Activated CD8-positive, alpha-beta T cell treated with anti-CD3 and anti-CD28 coated beads for 36 hours (primary cell): Measurements from ENCODE around the gene BRINP2. TPM values are rescaled to one million over a fixed set of nuclear protein-coding genes. Genes with fewer than 3 reads are reported as not detected.

Experiments used
- ATAC-seq: fragments of 200-7000 bp; cut with Tn5 transposase; one replicate; pipeline ENCODE4 v1.10.0; 2021; ENCODE audit warnings: mild to moderate bottlenecking, moderate library complexity
- CTCF ChIA-PET: fragments of 350-600 bp; sonication (Branson Sonifier 250); formaldehyde crosslinking; loops from one replicate; lab custom pipeline; 2021; ENCODE audit warnings: antibody characterized with exemption; lab: Charles Lee
- POLR2A ChIA-PET: fragments of 350-600 bp; sonication (Branson Sonifier 250); formaldehyde crosslinking; loops from one replicate; lab custom pipeline; 2021; ENCODE audit warnings: antibody characterized with exemption; lab: Charles Lee
- DNase-seq: peaks from one replicate; pipeline ENCODE4 v3.0.0-alpha.2; 2020
- H3K27ac Mint-ChIP-seq: one replicate; pipeline ENCODE4 v1.8.0; 2021; ENCODE audit warnings: mild to moderate bottlenecking, mixed read lengths
- H3K27me3 Mint-ChIP-seq: one replicate; pipeline ENCODE4 v1.8.0; 2021; ENCODE audit warnings: mixed read lengths
- H3K36me3 Mint-ChIP-seq: one replicate; pipeline ENCODE4 v1.8.0; 2021; ENCODE audit warnings: low read depth, mixed read lengths
- H3K4me1 Mint-ChIP-seq: one replicate; pipeline ENCODE4 v1.8.0; 2021; ENCODE audit warnings: low read depth, mixed read lengths
- H3K4me3 Mint-ChIP-seq: one replicate; pipeline ENCODE4 v1.8.0; 2021; ENCODE audit warnings: mild to moderate bottlenecking, moderate library complexity, mixed read lengths
- H3K9me3 Mint-ChIP-seq: one replicate; pipeline ENCODE4 v1.8.0; 2021; ENCODE audit warnings: mixed read lengths
- intact Hi-C: fragments of 100-400 bp; cut with micrococcal nuclease; formaldehyde crosslinking; loops from one replicate; pipeline ENCODE4 v1.10.0; 2022
- total RNA-seq, 2 experiments: library from RNA; stranded (reverse); gene quantifications; one replicate each; pipeline ENCODE4 v1.2.3, GENCODE V29; 2021
- TF ChIP-seq, protein P1 (sequence below): fragments of 200-600 bp; IDR thresholded peaks from one replicate; pipeline ENCODE4 v1.8.0; 2022; ENCODE audit warnings: antibody characterized with exemption, mild to moderate bottlenecking

The BRINP2 gene
- total RNA-seq, 2 experiments from 2014 or later, result not detected

DNA sequence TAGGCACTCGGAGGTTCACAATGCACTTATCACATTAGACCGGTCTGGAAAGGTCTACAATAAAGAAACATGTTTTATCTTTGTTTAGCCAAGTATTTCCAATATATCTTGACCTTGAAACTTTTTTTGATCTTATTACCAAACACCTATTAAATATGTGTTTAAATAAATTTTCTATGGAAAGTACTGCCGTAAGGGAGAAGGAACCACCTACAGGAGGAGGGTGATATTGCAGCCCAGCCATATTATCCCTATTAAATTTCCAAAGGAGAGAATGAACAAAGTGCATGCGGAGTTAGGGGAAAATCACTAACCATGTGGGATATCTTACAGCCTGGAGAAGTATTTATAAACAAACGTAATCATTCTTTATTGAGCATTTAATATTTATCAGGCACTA lies 14.5 kb downstream of the BRINP2 start:
- Mint-ChIP-seq H3K27me3 (peaks cover 19% of the 10 kb centered on the region), H3K36me3 (no peaks in the 10 kb centered on the region), H3K27ac (no peak overlapping the region), H3K4me3 (no peak overlapping the region), H3K9me3 (no peaks in the 10 kb centered on the region), H3K4me1 (peaks cover 7% of the 10 kb centered on the region)
- POLR2A ChIA-PET, result no interaction called here
- TF ChIP-seq, protein P1, sequence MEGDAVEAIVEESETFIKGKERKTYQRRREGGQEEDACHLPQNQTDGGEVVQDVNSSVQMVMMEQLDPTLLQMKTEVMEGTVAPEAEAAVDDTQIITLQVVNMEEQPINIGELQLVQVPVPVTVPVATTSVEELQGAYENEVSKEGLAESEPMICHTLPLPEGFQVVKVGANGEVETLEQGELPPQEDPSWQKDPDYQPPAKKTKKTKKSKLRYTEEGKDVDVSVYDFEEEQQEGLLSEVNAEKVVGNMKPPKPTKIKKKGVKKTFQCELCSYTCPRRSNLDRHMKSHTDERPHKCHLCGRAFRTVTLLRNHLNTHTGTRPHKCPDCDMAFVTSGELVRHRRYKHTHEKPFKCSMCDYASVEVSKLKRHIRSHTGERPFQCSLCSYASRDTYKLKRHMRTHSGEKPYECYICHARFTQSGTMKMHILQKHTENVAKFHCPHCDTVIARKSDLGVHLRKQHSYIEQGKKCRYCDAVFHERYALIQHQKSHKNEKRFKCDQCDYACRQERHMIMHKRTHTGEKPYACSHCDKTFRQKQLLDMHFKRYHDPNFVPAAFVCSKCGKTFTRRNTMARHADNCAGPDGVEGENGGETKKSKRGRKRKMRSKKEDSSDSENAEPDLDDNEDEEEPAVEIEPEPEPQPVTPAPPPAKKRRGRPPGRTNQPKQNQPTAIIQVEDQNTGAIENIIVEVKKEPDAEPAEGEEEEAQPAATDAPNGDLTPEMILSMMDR, result no peak
- ATAC-seq (no peak), DNase-seq (no peak)
- CTCF ChIA-PET, result no interaction called here
- intact Hi-C loops, result no loop called here

DNA sequence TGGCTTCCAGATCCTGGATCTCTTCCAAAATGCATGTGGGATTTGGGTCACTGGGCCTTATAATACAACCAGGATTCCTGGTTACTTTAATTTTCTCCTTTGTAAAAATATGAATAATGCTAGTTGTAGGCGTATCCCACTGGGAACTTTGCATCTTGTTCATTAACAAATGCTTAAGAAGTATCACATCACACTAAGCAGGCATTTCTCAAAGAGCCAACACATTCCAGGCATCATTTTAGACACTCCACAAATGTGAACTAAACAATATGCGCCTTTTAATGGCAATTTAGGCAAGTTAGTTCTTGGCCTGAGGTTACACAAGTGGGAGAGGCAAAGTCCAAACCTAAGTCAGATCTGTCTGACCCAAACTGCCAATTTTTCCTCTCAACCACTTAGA lies 15.9 kb downstream of the BRINP2 start:
- DNase-seq (no peak), ATAC-seq (no peak)
- Mint-ChIP-seq H3K4me1 (peaks cover 5% of the 10 kb centered on the region), H3K27me3 (peaks cover 11% of the 10 kb centered on the region), H3K9me3 (no peaks in the 10 kb centered on the region), H3K27ac (no peak overlapping the region), H3K4me3 (no peak overlapping the region), H3K36me3 (no peaks in the 10 kb centered on the region)
- ChIA-PET CTCF (no interaction called here), POLR2A (no interaction called here)
- intact Hi-C loops, result no loop called here
- TF ChIP-seq, protein P1, result no peak

DNA sequence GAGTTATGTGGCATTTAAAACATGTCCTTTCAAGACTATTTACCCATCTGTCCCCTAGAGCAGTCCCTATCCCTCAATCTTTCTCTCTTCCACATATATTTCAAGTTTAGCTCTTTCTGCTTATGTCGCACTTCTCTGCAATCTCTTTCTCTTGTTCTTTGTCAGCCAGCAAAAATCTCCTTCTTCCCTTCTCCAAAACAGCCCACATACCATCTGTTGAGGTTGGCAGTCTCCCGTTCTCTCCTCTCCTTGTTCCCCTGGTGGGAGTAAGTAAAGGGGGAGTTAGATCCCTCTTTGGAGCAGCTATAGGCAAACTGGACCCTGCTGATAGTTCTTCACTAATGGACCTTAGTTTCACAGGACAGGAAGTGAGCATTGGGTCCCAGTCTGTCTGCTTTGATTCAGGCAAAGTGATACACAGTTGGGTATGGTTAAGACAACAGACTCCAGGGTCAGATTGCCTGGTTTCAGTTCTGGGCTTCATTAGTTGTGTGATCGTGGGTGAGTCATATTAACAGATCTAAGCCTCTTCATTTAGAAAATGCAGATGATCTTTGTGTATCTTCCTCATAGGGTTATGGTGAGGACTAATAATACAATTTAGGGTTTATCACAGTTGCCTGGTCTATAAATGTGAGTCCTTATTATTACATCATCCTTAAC lies 19.7 kb downstream of the BRINP2 start:
- H3K36me3 Mint-ChIP-seq, result no peaks in the 10 kb centered on the region
- H3K4me3 Mint-ChIP-seq, result no peak overlapping the region
- ChIA-PET POLR2A (no interaction called here), CTCF (no interaction called here)
- ATAC-seq (no peak), DNase-seq (no peak)
- H3K27me3 Mint-ChIP-seq, result peaks cover under 1% of the 10 kb centered on the region
- TF ChIP-seq, protein P1, result no peak
- H3K27ac Mint-ChIP-seq, result no peak overlapping the region
- H3K4me1 Mint-ChIP-seq, result no peaks in the 10 kb centered on the region
- intact Hi-C loops, result no loop called here
- H3K9me3 Mint-ChIP-seq, result no peaks in the 10 kb centered on the region

DNA sequence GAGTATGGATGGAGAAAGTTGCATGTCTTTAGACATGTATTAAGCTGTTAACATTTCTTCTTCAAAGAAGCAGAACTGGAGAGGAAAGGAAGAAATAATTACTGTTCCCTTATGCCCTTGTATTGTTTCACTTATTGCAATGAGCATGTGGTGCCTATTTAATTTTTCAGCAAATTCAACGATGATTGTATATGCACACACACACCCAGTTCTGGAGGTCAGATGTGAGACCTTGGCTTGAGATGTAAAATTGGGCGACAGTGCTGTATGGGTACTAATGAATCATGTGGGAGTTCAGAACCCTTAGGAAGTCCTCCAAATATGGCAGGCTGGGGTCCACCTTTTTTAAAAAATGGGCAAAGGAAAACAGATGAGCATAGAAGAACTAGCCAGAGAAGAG lies 27.5 kb downstream of the BRINP2 start:
- Mint-ChIP-seq H3K36me3 (no peaks in the 10 kb centered on the region), H3K4me3 (no peak overlapping the region), H3K4me1 (no peaks in the 10 kb centered on the region), H3K27me3 (peaks cover 2% of the 10 kb centered on the region), H3K9me3 (peaks cover 2% of the 10 kb centered on the region), H3K27ac (no peak overlapping the region)
- ChIA-PET POLR2A (no interaction called here), CTCF (no interaction called here)
- TF ChIP-seq, protein P1, result no peak
- no peak for DNase-seq
- intact Hi-C loops, result no loop called here
- no peak for ATAC-seq

DNA sequence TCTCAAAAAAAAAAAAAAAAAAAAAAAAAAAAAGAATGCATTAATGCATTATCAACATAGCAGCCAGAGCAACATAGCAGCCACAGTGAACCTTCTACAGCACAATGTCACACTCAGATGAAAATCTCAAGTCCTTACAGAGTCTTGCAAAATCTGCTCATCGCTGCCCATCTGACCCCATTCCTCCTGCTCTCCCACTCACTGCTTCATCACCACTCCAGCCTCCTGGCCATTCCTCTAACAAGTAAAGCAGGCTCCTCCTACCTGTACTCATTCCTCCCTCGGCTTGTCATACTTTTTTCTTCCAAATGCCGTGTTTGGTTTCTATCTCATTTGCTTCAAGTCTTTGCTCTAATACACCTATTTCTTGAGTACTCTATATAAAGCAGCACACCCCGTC lies 29.5 kb downstream of the BRINP2 start:
- Mint-ChIP-seq H3K27ac (no peak overlapping the region), H3K27me3 (peaks cover 2% of the 10 kb centered on the region), H3K36me3 (no peaks in the 10 kb centered on the region), H3K4me1 (no peaks in the 10 kb centered on the region), H3K4me3 (no peak overlapping the region), H3K9me3 (peaks cover 2% of the 10 kb centered on the region)
- TF ChIP-seq, protein P1, result no peak
- DNase-seq (no peak), ATAC-seq (no peak)
- ChIA-PET CTCF (no interaction called here), POLR2A (no interaction called here)
- intact Hi-C loops, result no loop called here
